ENCODE data around the gene TMBIM1.

DNA sequence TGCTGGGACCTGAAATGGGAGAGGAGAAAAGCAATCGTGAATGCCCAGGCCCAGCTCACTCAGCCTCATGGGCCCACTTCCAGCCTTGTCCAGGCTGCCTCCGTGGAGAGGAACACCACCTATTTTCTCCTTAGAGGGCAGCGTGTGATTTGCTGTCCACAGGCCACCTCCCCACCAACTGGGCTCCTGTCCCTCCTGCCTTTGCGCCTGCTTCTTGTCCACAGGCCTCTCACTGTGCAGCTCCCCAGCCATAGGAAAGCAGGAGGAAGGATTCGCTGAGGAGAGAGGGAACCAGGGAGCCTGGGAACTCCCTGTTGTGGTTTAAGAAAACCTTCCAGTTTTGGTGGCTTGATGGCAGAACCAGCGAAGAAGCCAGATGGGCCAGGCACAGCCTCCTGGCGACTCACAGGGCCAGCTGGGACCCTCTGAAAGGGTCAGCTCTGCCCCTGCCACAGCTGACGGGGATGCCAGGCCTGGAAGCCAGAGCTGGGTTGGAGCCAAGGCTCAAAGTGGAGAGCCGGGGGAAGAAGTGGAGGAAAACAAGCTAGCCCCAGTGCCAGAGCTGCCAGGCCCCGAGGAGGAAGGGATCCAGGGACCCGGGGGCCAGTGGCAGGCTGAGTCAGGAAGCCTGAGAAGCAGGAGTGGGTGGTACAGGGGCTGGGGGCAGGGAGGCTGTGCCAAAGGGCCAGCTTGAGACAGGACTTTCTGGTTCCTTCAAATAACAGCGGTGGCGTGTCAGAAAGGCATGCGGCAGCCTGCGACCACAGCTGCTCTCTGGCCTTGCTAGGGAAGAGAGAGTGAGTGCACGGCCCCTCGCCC lies 9.9 kb downstream of the TMBIM1 start:
- TF ChIP-seq CTCF (IDR thresholded peaks at IDR 0.05; ENCODE audit: low read depth, low read length): no peak
- TF ChIP-seq POLR2A (IDR thresholded peaks at IDR 0.05; ENCODE audit: extremely low read depth, insufficient read length): no peak

Measured in NB4 (cell line).